SK-N-SH (cell line): Measurements from ENCODE around the gene AGK. TPM values are rescaled to one million over a fixed set of nuclear protein-coding genes. Genes with fewer than 3 reads are reported as not detected.

Experiments used
- CTCF ChIA-PET: fragments of 300-600, 350-600 bp; formaldehyde crosslinking; extraction: SDS; loops from one replicate; lab custom pipeline; 2021; lab: Yijun Ruan, JAX
- POLR2A ChIA-PET: fragments of 350-600 bp; sonication (Branson Sonifier 250); formaldehyde crosslinking; extraction: SDS; loops from one replicate; lab custom pipeline; 2020; ENCODE audit warnings: antibody characterized with exemption, inconsistent platforms; lab: Yijun Ruan, JAX
- DNase-seq: peaks from one replicate; pipeline ENCODE4 v3.0.0; 2012
- H2AFZ ChIP-seq: fragments of 200-600 bp; sonication (generic); 2 replicates; pipeline ENCODE4 v1.8.1; 2016; ENCODE audit warnings: antibody characterized with exemption, mild to moderate bottlenecking, low read depth
- H3F3A ChIP-seq: fragments of 200-600 bp; sonication (generic); replicated peaks from 2 replicates; pipeline ENCODE3; 2016; ENCODE audit warnings: antibody characterized with exemption, mild to moderate bottlenecking; ENCODE audit not compliant: insufficient read depth
- H3K27ac ChIP-seq, 2 experiments: fragments of 200-500 bp in 1 of 2; fragments of 200-600 bp in 1 of 2; sonication (Bioruptor generic) in 1 of 2; sonication (generic), shearing (Covaris generic) in 1 of 2; 2 replicates each; pipeline versions ENCODE4 v1.5.1 to v1.6.1; 2014 to 2016; ENCODE audit warnings: low read depth in 2 of 2, inconsistent platforms in 1 of 2, low read length in 1 of 2, mild to moderate bottlenecking in 1 of 2, mixed read lengths in 1 of 2
- H3K27me3 ChIP-seq: fragments of 200-600 bp; sonication (generic), shearing (Covaris generic); 2 replicates; pipeline ENCODE4 v1.6.1; 2016; ENCODE audit warnings: mixed run types; ENCODE audit not compliant: insufficient read depth
- H3K36me3 ChIP-seq, 2 experiments: fragments of 200-500 bp in 1 of 2; fragments of 200-600 bp in 1 of 2; sonication (Bioruptor generic) in 1 of 2; sonication (generic) in 1 of 2; replicated peaks in 1 of 2; 2 replicates each; pipeline versions ENCODE3 to v1.5.1; 2014 to 2016; ENCODE audit warnings: low read length in 1 of 2, mild to moderate bottlenecking in 1 of 2; ENCODE audit not compliant: insufficient read depth in 2 of 2, control insufficient read depth in 1 of 2
- H3K4me1 ChIP-seq, 2 experiments: fragments of 200-500 bp in 1 of 2; fragments of 200-600 bp in 1 of 2; sonication (Bioruptor generic) in 1 of 2; sonication (generic), shearing (Covaris generic) in 1 of 2; 2 replicates each; pipeline versions ENCODE4 v1.5.1 to v1.6.1; 2014 to 2016; ENCODE audit warnings: low read depth in 1 of 2, low read length in 1 of 2, mixed run types in 1 of 2; ENCODE audit not compliant: insufficient read depth in 2 of 2, control insufficient read depth in 1 of 2
- H3K4me2 ChIP-seq: fragments of 200-600 bp; sonication (generic), shearing (Covaris generic); 2 replicates; pipeline ENCODE4 v1.6.1; 2017; ENCODE audit warnings: mixed run types
- H3K4me3 ChIP-seq, 2 experiments: fragments of 200-500 bp in 1 of 2; fragments of 200-600 bp in 1 of 2; sonication (Bioruptor generic) in 1 of 2; sonication (generic), shearing (Covaris generic) in 1 of 2; 2 replicates each; pipeline versions ENCODE4 v1.5.1 to v1.8.1; 2014 to 2016; ENCODE audit warnings: low read depth in 2 of 2, inconsistent platforms in 1 of 2, low read length in 1 of 2, mild to moderate bottlenecking in 1 of 2, mixed read lengths in 1 of 2, moderate library complexity in 1 of 2
- H3K79me2 ChIP-seq: fragments of 200-600 bp; sonication (generic); 2 replicates; pipeline ENCODE4 v1.8.1; 2017; ENCODE audit warnings: mild to moderate bottlenecking; ENCODE audit not compliant: insufficient read depth
- H3K9ac ChIP-seq: fragments of 200-600 bp; sonication (generic); 2 replicates; pipeline ENCODE4 v1.6.1; 2017; ENCODE audit warnings: mixed run types
- H3K9me2 ChIP-seq: fragments of 200-600 bp; sonication (generic); 2 replicates; pipeline ENCODE4 v1.6.1; 2017; ENCODE audit warnings: mixed run types
- H3K9me3 ChIP-seq: fragments of 200-600 bp; sonication (generic); 2 replicates; pipeline ENCODE4 v1.6.1; 2017; ENCODE audit warnings: mixed run types, mild to moderate bottlenecking, moderate library complexity
- H4K20me1 ChIP-seq: fragments of 200-600 bp; sonication (generic); 2 replicates; pipeline ENCODE4 v1.6.1; 2017; ENCODE audit warnings: mild to moderate bottlenecking, mixed run types; ENCODE audit not compliant: insufficient read depth
- EP300 ChIP-seq, 2 experiments: IDR thresholded peaks; 2 replicates each; pipeline versions ENCODE4 v1.4.0 to v1.6.1; 2012; ENCODE audit warnings: borderline replicate concordance in 1 of 2, low read depth in 1 of 2, low read length in 1 of 2
- EZH2phosphoT487 ChIP-seq: fragments of 200-600 bp; sonication (generic); IDR thresholded peaks from 2 replicates; pipeline ENCODE4 v1.6.1; 2017; ENCODE audit warnings: low read depth, mixed run types, mild to moderate bottlenecking, antibody characterized with exemption, moderate library complexity, borderline replicate concordance
- IRF3 ChIP-seq: fragments of 150-350 bp; IDR thresholded peaks from 2 replicates; pipeline ENCODE4 v1.6.1; 2016; ENCODE audit warnings: mild to moderate bottlenecking, low read depth, low read length
- MAX ChIP-seq: IDR thresholded peaks from 2 replicates; pipeline ENCODE4 v1.4.0; 2012; ENCODE audit warnings: low read depth
- MEF2A ChIP-seq: IDR thresholded peaks from 2 replicates; pipeline ENCODE4 v1.4.0; 2012; ENCODE audit warnings: low read depth, borderline replicate concordance
- MXI1 ChIP-seq: IDR thresholded peaks from 2 replicates; pipeline ENCODE4 v1.6.1; 2012; ENCODE audit warnings: mild to moderate bottlenecking, low read depth, low read length, improper control_type of control experiment
- RCOR1 ChIP-seq: fragments of 150-350 bp; IDR thresholded peaks from 2 replicates; pipeline ENCODE4 v1.6.1; 2017; ENCODE audit warnings: antibody characterized with exemption, low read length
- RXRA ChIP-seq: IDR thresholded peaks from 2 replicates; pipeline ENCODE4 v1.4.0; 2012; ENCODE audit warnings: low read depth, mild to moderate bottlenecking, borderline replicate concordance
- SIN3A ChIP-seq: IDR thresholded peaks from 2 replicates; pipeline ENCODE4 v1.6.1; 2012; ENCODE audit warnings: low read depth, mild to moderate bottlenecking, low read length, moderate library complexity, borderline replicate concordance
- SMC3 ChIP-seq: IDR thresholded peaks from 2 replicates; pipeline ENCODE4 v1.6.1; 2012; ENCODE audit warnings: low read depth, low read length, improper control_type of control experiment
- TAF1 ChIP-seq: IDR thresholded peaks from 2 replicates; pipeline ENCODE4 v1.6.1; 2012; ENCODE audit warnings: low read depth, mild to moderate bottlenecking, low read length, moderate library complexity, borderline replicate concordance
- TEAD4 ChIP-seq: IDR thresholded peaks from 2 replicates; pipeline ENCODE4 v1.4.0; 2012; ENCODE audit warnings: mild to moderate bottlenecking, borderline replicate concordance; ENCODE audit not compliant: insufficient read depth
- USF1 ChIP-seq: IDR thresholded peaks from 2 replicates; pipeline ENCODE4 v1.4.0; 2012; ENCODE audit warnings: low read depth, borderline replicate concordance
- WGBS: methylation state at CpG from one replicate; pipeline ENCODE4 v1.1.6; 2017; ENCODE audit warnings: low lambda C conversion rate; 5-methylcytosine and 5-hydroxymethylcytosine counted together
- polyA plus RNA-seq, 3 experiments: library from polyadenylated mRNA; depleted of rRNA; stranded (reverse); fragments of >200 nt; gene quantifications; 2 replicates each; pipeline ENCODE4 v1.2.3, GENCODE V29; 2012

The AGK gene
- polyA plus RNA-seq, 1 of the 3 experiments (the other 2 are of a cell fraction) = 45.7 TPM

GRCh38 chr7:141648276-141649114, 97.3 kb downstream of the AGK start:
- H3K79me2 ChIP-seq = no peaks in the 10 kb centered on the region
- H4K20me1 ChIP-seq = no peaks in the 10 kb centered on the region
- no peak overlapping the region for H3K9ac ChIP-seq
- no peaks in the 10 kb centered on the region for H3F3A ChIP-seq
- CTCF ChIA-PET = interaction anchor here (1.0 to 9.5 kb wide), 13 partner anchors 27 to 837 kb away, joined by 3 to 124 read pairs (median 11); partner anchors contain the start of genes MRPS33 and SSBP1
- peak overlapping the region in 1 of 2 experiments; percentile 19; a peak in 1 of 4 replicates for H3K27ac ChIP-seq
- no peaks in the 10 kb centered on the region for H3K27me3 ChIP-seq
- POLR2A ChIA-PET = interaction anchor here (0.7 to 1.3 kb wide), 2 partner anchors 576 to 633 kb away, joined by 3 to 4 read pairs; partner anchors contain the start of gene MRPS33
- H3K9me2 ChIP-seq = no peaks in the 10 kb centered on the region
- no peak overlapping the region for H3K4me3 ChIP-seq
- H3K4me2 ChIP-seq = no peak overlapping the region
- no peaks in the 10 kb centered on the region for H3K9me3 ChIP-seq
- DNase-seq = no peak
- TF ChIP-seq EZH2phosphoT487 (no peak), MAX (no peak), IRF3 (no peak), MXI1 (no peak), SMC3 (no peak), RXRA (no peak), RCOR1 (no peak), USF1 (no peak), TAF1 (no peak), TEAD4 (no peak), SIN3A (no peak), MEF2A (no peak), EP300 (IDR thresholded peaks at IDR 0.05; ENCODE audit: borderline replicate concordance in 1 of 2, low read depth in 1 of 2, low read length in 1 of 2) (no peak)
- H3K4me1 ChIP-seq = peaks cover 0 to 9% of the 10 kb centered on the region in 2 experiments; a peak in 2 of 4 replicates
- WGBS = 88% methylated on average over 6 of the region's 6 CpGs
- H2AFZ ChIP-seq = no peak overlapping the region
- H3K36me3 ChIP-seq = peaks cover 41 to 83% of the 10 kb centered on the region in 2 experiments
